GM12874 (cell line): ENCODE measurements around the gene RHOT2.

ENCODE experiments used
- TF ChIP-seq, protein P1 (sequence below): IDR thresholded peaks from 2 replicates; pipeline ENCODE4 v1.5.1; 2011; ENCODE audit warnings: low read depth, mild to moderate bottlenecking, control low read depth, low read length, moderate library complexity; ENCODE audit not compliant: insufficient read depth

RHOT2 gene

DNA sequence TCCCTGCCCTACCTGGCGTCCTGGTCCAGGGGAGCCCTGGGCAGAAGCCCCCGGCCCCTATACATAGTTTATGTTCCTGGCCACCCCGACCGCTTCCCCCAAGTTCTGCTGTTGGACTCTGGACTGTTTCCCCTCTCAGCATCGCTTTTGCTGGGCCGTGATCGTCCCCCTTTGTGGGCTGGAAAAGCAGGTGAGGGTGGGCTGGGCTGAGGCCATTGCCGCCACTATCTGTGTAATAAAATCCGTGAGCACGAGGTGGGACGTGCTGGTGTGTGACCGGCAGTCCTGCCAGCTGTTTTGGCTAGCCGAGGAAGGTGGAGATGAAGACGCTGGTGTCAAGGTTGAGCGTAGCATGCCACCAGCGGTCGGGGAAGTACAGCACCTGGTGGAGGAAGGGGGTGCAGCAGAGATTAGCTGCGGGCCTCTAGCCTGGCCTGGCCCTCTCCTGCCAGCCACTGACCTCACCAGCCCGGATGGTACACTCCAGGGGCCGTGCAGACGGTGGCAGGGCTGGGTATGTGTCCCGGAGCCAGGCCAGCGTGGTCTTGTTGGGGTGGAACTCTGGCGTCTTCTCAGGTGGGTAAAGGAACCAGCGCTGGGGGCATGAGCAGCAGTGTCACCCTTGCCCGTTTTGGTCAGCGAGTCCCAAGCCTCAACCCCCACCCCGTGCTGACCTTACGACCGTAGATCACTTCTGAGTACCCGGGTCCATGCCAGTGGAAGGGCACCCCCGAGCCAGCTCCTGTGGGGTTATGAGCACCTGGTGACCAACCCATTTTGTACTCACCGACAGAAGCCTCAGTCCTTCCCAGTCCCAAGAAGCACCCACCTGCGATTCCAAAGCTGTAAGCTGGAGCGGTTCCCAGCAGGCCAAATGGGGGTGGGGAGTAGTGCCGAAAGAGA is 14.8 kb downstream of the RHOT2 start:
- TF ChIP-seq, protein P1, sequence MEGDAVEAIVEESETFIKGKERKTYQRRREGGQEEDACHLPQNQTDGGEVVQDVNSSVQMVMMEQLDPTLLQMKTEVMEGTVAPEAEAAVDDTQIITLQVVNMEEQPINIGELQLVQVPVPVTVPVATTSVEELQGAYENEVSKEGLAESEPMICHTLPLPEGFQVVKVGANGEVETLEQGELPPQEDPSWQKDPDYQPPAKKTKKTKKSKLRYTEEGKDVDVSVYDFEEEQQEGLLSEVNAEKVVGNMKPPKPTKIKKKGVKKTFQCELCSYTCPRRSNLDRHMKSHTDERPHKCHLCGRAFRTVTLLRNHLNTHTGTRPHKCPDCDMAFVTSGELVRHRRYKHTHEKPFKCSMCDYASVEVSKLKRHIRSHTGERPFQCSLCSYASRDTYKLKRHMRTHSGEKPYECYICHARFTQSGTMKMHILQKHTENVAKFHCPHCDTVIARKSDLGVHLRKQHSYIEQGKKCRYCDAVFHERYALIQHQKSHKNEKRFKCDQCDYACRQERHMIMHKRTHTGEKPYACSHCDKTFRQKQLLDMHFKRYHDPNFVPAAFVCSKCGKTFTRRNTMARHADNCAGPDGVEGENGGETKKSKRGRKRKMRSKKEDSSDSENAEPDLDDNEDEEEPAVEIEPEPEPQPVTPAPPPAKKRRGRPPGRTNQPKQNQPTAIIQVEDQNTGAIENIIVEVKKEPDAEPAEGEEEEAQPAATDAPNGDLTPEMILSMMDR = no peak

DNA sequence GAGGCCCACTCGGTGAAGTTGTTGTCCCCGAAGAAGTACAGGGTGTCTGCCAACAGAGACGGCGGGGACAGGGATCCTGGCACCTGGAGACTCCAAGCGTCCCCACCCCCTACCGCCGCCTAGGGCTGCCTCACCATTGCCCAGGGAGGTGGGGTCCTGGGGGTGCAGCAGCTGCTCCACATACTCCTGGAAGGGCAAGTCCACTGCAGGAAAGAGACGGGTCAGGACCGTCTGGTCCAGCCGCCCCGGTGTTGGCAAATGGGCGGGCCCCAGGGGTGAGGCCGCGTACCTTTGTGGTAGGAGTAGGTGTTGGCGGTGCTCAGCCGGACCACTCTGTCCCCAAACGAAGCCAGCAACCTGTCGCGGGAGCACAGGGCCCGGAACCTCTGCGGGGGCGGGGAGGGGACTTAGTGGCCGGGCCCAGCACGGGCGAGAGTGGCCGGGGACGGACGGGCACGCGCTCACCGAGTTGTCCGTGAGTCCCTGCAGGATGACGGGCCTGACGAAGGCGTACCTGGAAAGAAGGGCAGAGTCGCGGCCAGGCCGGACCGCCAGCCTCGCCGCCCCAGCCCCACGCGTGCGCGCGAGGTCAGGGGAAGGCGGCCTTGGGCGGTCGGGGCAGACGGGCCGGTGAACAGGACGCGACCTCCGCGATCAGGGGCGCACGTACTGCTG is 15.6 kb downstream of the RHOT2 start:
- TF ChIP-seq, protein P1 = no peak

DNA sequence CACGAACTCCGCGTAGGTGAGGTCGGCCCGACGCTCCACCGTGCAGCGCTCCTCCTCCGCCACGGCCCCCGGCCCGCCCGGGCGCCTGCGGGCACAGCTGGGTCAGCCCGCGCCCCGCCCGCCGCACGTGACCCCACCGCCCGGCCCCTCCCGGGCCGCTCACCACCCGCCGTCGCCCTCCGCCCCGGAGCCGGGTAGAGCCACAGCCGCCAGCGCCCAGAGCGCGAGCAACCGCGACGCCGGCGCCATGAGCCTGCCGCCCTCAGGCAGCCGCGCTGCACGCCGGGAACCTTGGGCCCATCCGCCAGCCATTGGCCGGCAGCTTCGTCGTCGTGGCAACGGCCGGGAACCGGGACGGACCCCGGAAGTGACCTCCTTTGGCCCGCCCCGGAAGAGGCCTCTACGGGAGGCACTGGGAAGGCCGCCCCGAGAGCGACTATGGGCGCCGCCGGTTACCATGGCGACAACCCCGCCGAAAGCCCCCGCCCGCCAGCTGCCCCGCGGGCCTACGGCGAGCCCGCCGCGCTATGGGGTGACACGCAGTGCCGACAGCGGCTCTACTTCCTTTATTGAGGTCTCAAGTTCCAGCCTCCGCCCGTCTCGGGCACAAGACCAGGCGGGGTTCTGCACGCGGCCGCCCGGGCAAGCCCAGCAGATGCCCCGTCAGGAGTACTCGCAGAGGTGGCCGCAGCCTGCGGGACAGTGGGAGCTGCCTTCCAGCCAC is 16.3 kb downstream of the RHOT2 start, which contains the start of gene JMJD8:
Gene JMJD8, minus strand, starts transcription at position 264 of the 724 bp plus-strand sequence. Its CDS starts 15 bp downstream, at position 249.
- TF ChIP-seq, protein P1 = no peak

DNA sequence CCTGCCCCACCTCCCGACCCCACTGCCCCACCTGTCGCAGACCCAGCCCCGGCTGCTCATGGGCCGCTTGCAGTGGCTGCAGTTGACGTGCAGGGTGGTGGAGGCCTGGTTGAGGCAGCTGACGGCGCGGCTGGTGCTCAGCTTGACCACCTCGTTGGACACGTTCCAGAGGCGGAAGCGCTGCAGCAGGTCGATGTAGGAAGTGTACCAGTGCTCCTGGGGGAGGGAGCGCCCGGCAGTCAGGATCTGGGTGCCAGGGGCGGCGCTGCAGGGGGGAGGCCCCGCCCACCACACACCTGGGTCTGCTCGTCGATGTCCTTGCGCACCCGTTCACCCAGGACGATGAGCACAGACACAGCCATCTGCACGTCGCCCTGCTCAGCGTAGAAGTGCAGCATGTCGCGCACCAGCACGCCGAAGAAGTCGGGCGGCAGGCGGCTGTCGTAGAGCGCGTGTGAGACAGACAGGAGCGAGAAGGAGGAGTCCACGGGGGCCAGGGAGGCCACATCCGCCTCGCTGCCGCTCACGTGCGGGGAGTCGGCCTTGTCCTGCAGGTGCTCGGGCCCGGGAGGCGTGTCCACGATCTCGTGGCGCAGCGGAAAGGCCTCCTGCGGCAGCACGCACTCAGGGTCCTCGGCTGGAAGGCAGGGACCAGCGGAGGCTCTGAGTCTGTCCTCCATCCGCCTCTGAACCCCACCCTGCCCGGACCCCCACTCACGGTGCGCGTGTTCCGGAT is 17.2 kb downstream of the RHOT2 start:
- TF ChIP-seq, protein P1 = no peak

DNA sequence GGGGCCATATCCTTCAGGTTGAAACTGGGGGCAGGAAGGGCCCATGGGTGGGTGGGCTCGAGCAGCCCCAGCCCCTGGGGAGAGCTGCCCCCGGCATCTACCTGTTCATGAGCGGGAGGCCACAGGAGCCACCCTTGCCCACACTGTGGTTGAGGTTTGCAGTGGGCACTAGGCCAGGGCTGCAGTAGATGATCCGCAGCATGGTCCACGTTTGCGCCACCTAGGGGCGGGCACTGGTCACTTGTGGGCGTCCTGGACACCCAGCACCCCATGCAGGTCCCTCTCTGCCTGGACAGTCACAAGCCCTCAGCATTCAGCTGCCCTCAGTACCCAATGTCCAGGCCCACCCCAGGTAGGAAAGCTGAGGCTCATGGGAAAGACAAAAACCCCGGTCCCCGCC is 18.0 kb downstream of the RHOT2 start:
- TF ChIP-seq, protein P1 = peak; percentile 38

DNA sequence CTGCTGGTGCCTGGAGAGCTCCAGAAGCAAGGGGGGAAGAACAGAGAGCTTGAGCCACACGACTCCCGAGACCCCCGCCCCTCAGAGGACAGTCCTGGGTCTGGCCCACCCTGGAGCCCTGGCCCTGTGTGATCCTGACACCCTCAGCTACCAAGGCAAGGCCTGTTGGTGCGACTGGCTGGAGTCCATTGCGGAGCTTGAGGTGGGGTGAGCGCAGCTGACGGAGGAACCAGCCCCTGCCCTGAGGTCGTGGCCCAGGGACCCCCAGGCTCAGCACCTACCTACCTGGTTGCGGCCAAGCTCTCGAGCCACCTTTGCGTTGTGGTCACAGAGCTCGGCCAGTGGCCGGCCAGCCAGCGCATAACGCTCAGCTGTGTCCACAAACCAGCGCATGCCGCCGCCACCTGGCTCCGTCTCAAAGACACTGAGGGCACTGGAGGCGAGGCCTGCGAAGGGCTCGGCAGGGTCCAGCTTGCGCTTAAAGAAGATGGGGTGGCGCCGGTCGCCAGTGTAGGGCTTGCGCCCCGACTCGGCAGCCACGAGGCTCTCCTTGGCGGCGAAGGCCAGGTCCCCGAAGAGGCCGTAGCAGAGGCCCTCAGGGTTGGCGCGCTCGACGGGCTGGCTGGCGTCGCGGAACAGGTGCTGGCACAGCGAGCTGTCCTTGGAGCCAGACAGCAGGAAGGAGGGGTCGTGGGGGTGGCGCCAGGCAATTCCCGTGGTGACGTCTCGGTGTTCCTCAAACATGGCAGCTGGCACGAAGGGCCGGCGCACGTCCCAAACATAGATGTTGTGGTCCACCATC is 18.7 kb downstream of the RHOT2 start:
- TF ChIP-seq, protein P1 = no peak
